HEK293T (cell line): ENCODE results near the gene ZFPL1.

Experiments used
- CTCF ChIA-PET: fragments of 350-600 bp; formaldehyde crosslinking; extraction: SDS; loops from one replicate; lab custom pipeline; 2021; ENCODE audit warnings: antibody characterized with exemption, inconsistent platforms; lab: Yijun Ruan, JAX
- POLR2A ChIA-PET: fragments of 350-600 bp; formaldehyde crosslinking; extraction: SDS; loops from one replicate; lab custom pipeline; 2020; ENCODE audit warnings: antibody characterized with exemption, inconsistent platforms; lab: Yijun Ruan, JAX
- DNase-seq: peaks from one replicate; pipeline ENCODE4 v3.0.0; 2012; ENCODE audit warnings: mixed read lengths; ENCODE audit errors: extremely low spot score
- ARNT ChIP-seq: fragments of 450-650 bp; IDR thresholded peaks from 2 replicates; pipeline ENCODE4 v1.6.1; 2017; ENCODE audit warnings: mild to moderate bottlenecking
- BHLHE40 ChIP-seq: fragments of 450-650 bp; IDR thresholded peaks from 2 replicates; pipeline ENCODE4 v1.6.1; 2016; ENCODE audit warnings: mild to moderate bottlenecking, moderate library complexity, borderline replicate concordance
- CTBP1 ChIP-seq: fragments of 450-650 bp; IDR thresholded peaks from 2 replicates; pipeline ENCODE4 v1.6.1; 2016; ENCODE audit warnings: borderline replicate concordance
- ELF4 ChIP-seq: fragments of 450-650 bp; IDR thresholded peaks from 2 replicates; pipeline ENCODE4 v1.6.1; 2017; ENCODE audit warnings: antibody characterized with exemption
- FOXA1 ChIP-seq: fragments of 450-650 bp; IDR thresholded peaks from 2 replicates; pipeline ENCODE4 v1.6.1; 2016; ENCODE audit warnings: mild to moderate bottlenecking
- FOXK2 ChIP-seq: fragments of 450-650 bp; IDR thresholded peaks from 2 replicates; pipeline ENCODE4 v1.6.1; 2016; ENCODE audit warnings: mild to moderate bottlenecking
- FOXM1 ChIP-seq: fragments of 450-650 bp; IDR thresholded peaks from 2 replicates; pipeline ENCODE4 v1.6.1; 2017; ENCODE audit warnings: mild to moderate bottlenecking, borderline replicate concordance
- HDGF ChIP-seq: fragments of 450-650 bp; IDR thresholded peaks from 2 replicates; pipeline ENCODE4 v1.6.1; 2017; ENCODE audit warnings: antibody characterized with exemption, borderline replicate concordance
- L3MBTL2 ChIP-seq: fragments of 450-650 bp; conservative IDR thresholded peaks from 2 replicates; pipeline ENCODE4 v1.6.1; 2016; ENCODE audit warnings: mild to moderate bottlenecking
- LEF1 ChIP-seq: fragments of 450-650 bp; IDR thresholded peaks from 2 replicates; pipeline ENCODE4 v1.6.1; 2017; ENCODE audit warnings: mild to moderate bottlenecking, borderline replicate concordance
- NFRKB ChIP-seq: fragments of 450-650 bp; IDR thresholded peaks from 2 replicates; pipeline ENCODE4 v1.6.1; 2016; ENCODE audit warnings: mild to moderate bottlenecking, moderate library complexity
- PKNOX1 ChIP-seq: fragments of 450-650 bp; IDR thresholded peaks from 2 replicates; pipeline ENCODE4 v1.6.1; 2016
- SP1 ChIP-seq: fragments of 450-650 bp; IDR thresholded peaks from 2 replicates; pipeline ENCODE4 v1.6.1; 2017
- SUZ12 ChIP-seq: fragments of 450-650 bp; IDR thresholded peaks from 2 replicates; pipeline ENCODE4 v1.6.1; 2016; ENCODE audit warnings: mild to moderate bottlenecking
- TARDBP ChIP-seq: fragments of 450-650 bp; IDR thresholded peaks from 2 replicates; pipeline ENCODE4 v1.6.1; 2016
- ZNF384 ChIP-seq: fragments of 450-650 bp; IDR thresholded peaks from 2 replicates; pipeline ENCODE4 v1.6.1; 2016

The ZFPL1 gene

GRCh38 chr11:65127473-65128181 lies 43.6 kb downstream of the ZFPL1 start:
- TF ChIP-seq NFRKB (no peak), L3MBTL2 (no peak)
- no peak for DNase-seq
- POLR2A ChIA-PET, result interaction anchor here (0.8 to 3.7 kb wide), 3 partner anchors 8 to 54 kb away, joined by 3 to 21 read pairs (median 6); partner anchors contain the start of genes CAPN1 and ZNHIT2
- CTCF ChIA-PET, result interaction anchor here (0.6 kb wide), 1 partner anchor 80 kb away, joined by 3 read pairs; no protein-coding TSS in a partner anchor

- DNase-seq, result no peak
- ChIA-PET CTCF (interaction anchor here (0.6 kb wide), 1 partner anchor 79 kb away, joined by 3 read pairs; no protein-coding TSS in a partner anchor), POLR2A (interaction anchor here (0.7 to 1.5 kb wide), 6 partner anchors 9 to 134 kb away, joined by 3 to 7 read pairs (median 4); partner anchors contain the start of genes CAPN1, POLA2, TM7SF2 and ZNHIT2)
- no peak for TF ChIP-seq FOXK2
- TF ChIP-seq FOXA1, result no peak
- TF ChIP-seq L3MBTL2, result no peak
- TF ChIP-seq ZNF384, result no peak
- no peak for TF ChIP-seq HDGF
- no peak for TF ChIP-seq ARNT
- TF ChIP-seq PKNOX1, result no peak
- TF ChIP-seq LEF1, result no peak
- no peak for TF ChIP-seq FOXM1
- no peak for TF ChIP-seq SP1
- no peak for TF ChIP-seq TARDBP
- TF ChIP-seq BHLHE40, result no peak
- no peak for TF ChIP-seq NFRKB
- no peak for TF ChIP-seq ELF4
- no peak for TF ChIP-seq CTBP1
- TF ChIP-seq SUZ12, result no peak
Measured at GRCh38 chr11:65128182-65129145, 44.4 kb downstream of the ZFPL1 start.

- POLR2A ChIA-PET, result interaction anchor here (0.7 to 2.3 kb wide), 4 partner anchors 8 to 132 kb away, joined by 3 to 16 read pairs (median 6); partner anchors contain the start of genes FAU, MRPL49, POLA2 and TM7SF2
- CTCF ChIA-PET, result interaction anchor here (0.6 kb wide), 1 partner anchor 79 kb away, joined by 7 read pairs; no protein-coding TSS in a partner anchor
- no peak for DNase-seq
- no peak for TF ChIP-seq LEF1
- TF ChIP-seq FOXA1, result no peak
Measured at GRCh38 chr11:65129649-65130441, 45.8 kb downstream of the ZFPL1 start.

GRCh38 chr11:65130631-65131416 lies 46.8 kb downstream of the ZFPL1 start:
- POLR2A ChIA-PET, result interaction anchor here (2.3 kb wide), 1 partner anchor 9 kb away, joined by 16 read pairs; the partner anchor contains the start of genes FAU and MRPL49
- DNase-seq, result no peak
- CTCF ChIA-PET, result no interaction called here
- no peak for TF ChIP-seq BHLHE40
- no peak for TF ChIP-seq ZNF384
- TF ChIP-seq SUZ12, result no peak
- no peak for TF ChIP-seq ARNT
- TF ChIP-seq LEF1, result no peak
- TF ChIP-seq FOXA1, result no peak
- no peak for TF ChIP-seq ELF4
- no peak for TF ChIP-seq HDGF
- no peak for TF ChIP-seq L3MBTL2
- no peak for TF ChIP-seq CTBP1
- TF ChIP-seq SP1, result no peak
- TF ChIP-seq NFRKB, result no peak
- no peak for TF ChIP-seq FOXM1

- ChIA-PET CTCF (no interaction called here), POLR2A (interaction anchor here (2.3 kb wide), 1 partner anchor 9 kb away, joined by 16 read pairs; the partner anchor contains the start of genes FAU and MRPL49)
- no peak for DNase-seq
- no peak for TF ChIP-seq BHLHE40
- TF ChIP-seq TARDBP, result no peak
- TF ChIP-seq HDGF, result no peak
- no peak for TF ChIP-seq FOXK2
- no peak for TF ChIP-seq FOXM1
- no peak for TF ChIP-seq CTBP1
- no peak for TF ChIP-seq ZNF384
- TF ChIP-seq ARNT, result no peak
- TF ChIP-seq FOXA1, result no peak
Measured at GRCh38 chr11:65131417-65131776, 47.4 kb downstream of the ZFPL1 start.

- POLR2A ChIA-PET, result interaction anchor here (2.3 kb wide), 1 partner anchor 10 kb away, joined by 16 read pairs; the partner anchor contains the start of genes FAU and MRPL49
- CTCF ChIA-PET, result no interaction called here
- DNase-seq, result no peak
- TF ChIP-seq FOXK2 (no peak), SP1 (no peak), FOXA1 (no peak), FOXM1 (no peak), TARDBP (no peak), ELF4 (no peak)
Measured at GRCh38 chr11:65131895-65132237, 47.8 kb downstream of the ZFPL1 start.
